Esophagus muscularis mucosa (tissue), 4 donors: ENCODE results near the gene EDA. TPM values are rescaled to one million over a fixed set of nuclear protein-coding genes. Genes with fewer than 3 reads are reported as not detected.

Experiments
- DNase-seq: peaks from one replicate; pipeline ENCODE4 v3.0.0-alpha.2; 2017; ENCODE audit errors: extremely low spot score
- H3K27ac ChIP-seq, 4 donors: fragments of 200-600 bp; sonication (generic); replicated peaks in 1 of 4; 1 replicate in 3 of 4; 2 replicates in 1 of 4; pipeline ENCODE4 v1.5.1; 2016 to 2019; ENCODE audit warnings: mild to moderate bottlenecking in 1 of 4
- H3K27me3 ChIP-seq, 4 donors: fragments of 200-600 bp; sonication (generic); one replicate each; pipeline versions ENCODE4 v1.5.1 to v1.6.0; 2016 to 2019
- H3K36me3 ChIP-seq, 4 donors: fragments of 200-600 bp; sonication (generic); one replicate each; pipeline ENCODE4 v1.5.1; 2016 to 2019
- H3K4me1 ChIP-seq, 4 donors: fragments of 200-600 bp; sonication (generic); one replicate each; pipeline ENCODE4 v1.5.1; 2016 to 2019
- H3K4me3 ChIP-seq, 4 donors: fragments of 200-600 bp; sonication (generic); 1 replicate in 2 of 4; 2 replicates in 2 of 4; pipeline ENCODE4 v1.5.1; 2016 to 2019; ENCODE audit warnings: mild to moderate bottlenecking in 4 of 4, moderate library complexity in 1 of 4
- H3K9me3 ChIP-seq, 4 donors: fragments of 200-600 bp; sonication (generic); 1 replicate in 3 of 4; 2 replicates in 1 of 4; pipeline ENCODE4 v1.5.1; 2016 to 2019
- EP300 ChIP-seq: sonication (generic); formaldehyde crosslinking; IDR thresholded peaks from one replicate; pipeline ENCODE4 v1.6.1; 2017; ENCODE audit warnings: antibody characterized with exemption
- POLR2A ChIP-seq: fragments of 450-650 bp; IDR thresholded peaks from one replicate; pipeline ENCODE4 v1.6.1; 2017; ENCODE audit warnings: antibody characterized with exemption, moderate library complexity, mild to moderate bottlenecking, low read depth
- POLR2AphosphoS5 ChIP-seq, 2 donors: sonication (generic); formaldehyde crosslinking; IDR thresholded peaks; one replicate each; pipeline ENCODE4 v1.6.1; 2017; ENCODE audit warnings: antibody characterized with exemption in 2 of 2
- WGBS: methylation state at CpG from one replicate; pipeline ENCODE4 v1.1.5; 2018; 5-methylcytosine and 5-hydroxymethylcytosine counted together
- intact Hi-C: fragments of 100-400 bp; cut with DNase I; formaldehyde crosslinking; loops from one replicate; pipeline ENCODE4 v1.15.1; 2023
- total RNA-seq, 4 donors: library from RNA; depleted of rRNA; stranded (reverse); fragments of >200 nt; gene quantifications; one replicate each; pipeline versions ENCODE4 v1.1.0 to v1.2.1, GENCODE V29; 2016
- TF ChIP-seq, protein P1 (sequence below), 3 experiments: fragments of 200-600 bp in 2 of 3; fragments of 450-650 bp in 1 of 3; sonication (generic) in 2 of 3; IDR thresholded peaks; one replicate each; pipeline ENCODE4 v1.5.1; 2017 to 2019; ENCODE audit warnings: antibody characterized with exemption in 3 of 3, mild to moderate bottlenecking in 2 of 3, moderate library complexity in 1 of 3

Gene EDA
- total RNA-seq, 4 donors from 2014 or later: 4.3 to 10.9 (median 6.3) TPM

DNA sequence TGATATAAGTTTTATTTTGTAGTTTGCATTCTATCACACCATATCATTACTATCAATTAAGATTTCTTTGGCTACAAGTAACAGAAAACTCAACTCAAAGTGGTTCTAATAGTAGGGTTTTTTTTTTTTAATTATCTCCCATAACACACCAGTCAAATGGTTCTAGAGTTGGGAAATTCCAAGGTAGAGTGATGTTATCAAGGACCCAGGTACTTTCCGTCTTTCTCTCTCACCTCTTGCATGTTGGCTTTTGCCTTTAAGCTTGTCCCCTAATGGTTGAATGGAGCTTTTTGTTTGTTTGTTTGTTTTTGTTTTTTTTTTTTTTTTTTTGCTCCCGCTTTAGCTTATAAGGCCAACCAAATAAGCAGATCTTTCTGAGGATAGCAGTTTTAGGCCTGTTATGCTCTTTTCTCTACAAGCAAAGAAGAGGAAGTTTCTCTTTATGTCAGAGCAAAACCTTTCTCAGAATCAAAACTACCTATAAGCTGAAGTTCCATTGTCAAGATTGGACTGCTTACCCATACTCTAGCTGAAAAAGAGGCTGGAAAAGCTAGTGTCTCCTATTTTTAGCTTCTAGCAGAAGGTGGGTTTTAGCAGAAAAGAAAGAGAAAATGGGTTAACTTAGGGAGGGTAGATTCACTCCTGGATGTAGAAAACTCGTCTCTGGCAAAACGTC is 177.5 kb downstream of the EDA start:
- no peak overlapping the region for H3K27ac ChIP-seq
- H3K4me3 ChIP-seq: no peak overlapping the region
- WGBS: 78% methylated on average over 4 of the region's 4 CpGs
- no peaks in the 10 kb centered on the region for H3K4me1 ChIP-seq
- TF ChIP-seq POLR2AphosphoS5 (IDR thresholded peaks at IDR 0.05): no peak
- TF ChIP-seq, protein P1, sequence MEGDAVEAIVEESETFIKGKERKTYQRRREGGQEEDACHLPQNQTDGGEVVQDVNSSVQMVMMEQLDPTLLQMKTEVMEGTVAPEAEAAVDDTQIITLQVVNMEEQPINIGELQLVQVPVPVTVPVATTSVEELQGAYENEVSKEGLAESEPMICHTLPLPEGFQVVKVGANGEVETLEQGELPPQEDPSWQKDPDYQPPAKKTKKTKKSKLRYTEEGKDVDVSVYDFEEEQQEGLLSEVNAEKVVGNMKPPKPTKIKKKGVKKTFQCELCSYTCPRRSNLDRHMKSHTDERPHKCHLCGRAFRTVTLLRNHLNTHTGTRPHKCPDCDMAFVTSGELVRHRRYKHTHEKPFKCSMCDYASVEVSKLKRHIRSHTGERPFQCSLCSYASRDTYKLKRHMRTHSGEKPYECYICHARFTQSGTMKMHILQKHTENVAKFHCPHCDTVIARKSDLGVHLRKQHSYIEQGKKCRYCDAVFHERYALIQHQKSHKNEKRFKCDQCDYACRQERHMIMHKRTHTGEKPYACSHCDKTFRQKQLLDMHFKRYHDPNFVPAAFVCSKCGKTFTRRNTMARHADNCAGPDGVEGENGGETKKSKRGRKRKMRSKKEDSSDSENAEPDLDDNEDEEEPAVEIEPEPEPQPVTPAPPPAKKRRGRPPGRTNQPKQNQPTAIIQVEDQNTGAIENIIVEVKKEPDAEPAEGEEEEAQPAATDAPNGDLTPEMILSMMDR (IDR thresholded peaks at IDR 0.05): no peak
- TF ChIP-seq EP300: no peak
- TF ChIP-seq POLR2A: no peak
- H3K27me3 ChIP-seq: no peaks in the 10 kb centered on the region
- no peaks in the 10 kb centered on the region for H3K36me3 ChIP-seq
- DNase-seq: no peak
- no peaks in the 10 kb centered on the region for H3K9me3 ChIP-seq
- intact Hi-C loops: no loop called here

DNA sequence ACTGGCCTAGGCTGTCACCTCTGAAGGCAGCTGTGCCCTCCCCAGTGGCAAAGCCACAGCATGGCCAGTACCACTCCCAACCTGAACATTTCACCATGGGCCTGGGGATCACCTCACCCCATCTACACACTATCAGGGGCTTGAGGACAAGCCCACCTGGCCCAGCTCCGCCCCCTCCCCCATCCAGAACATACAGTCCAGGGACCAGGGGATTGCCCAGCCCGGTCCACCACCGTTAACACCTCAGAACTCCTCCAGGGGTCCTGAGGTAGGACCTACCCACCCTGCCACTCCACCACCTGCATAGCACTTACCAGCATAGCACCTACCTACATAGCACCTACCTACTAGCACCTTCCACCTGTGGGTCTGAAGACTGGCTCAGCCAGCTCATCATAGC is 179.8 kb downstream of the EDA start:
- no peak for DNase-seq
- no peak overlapping the region for H3K4me3 ChIP-seq
- 100% methylated on average over 3 of the region's 3 CpGs for WGBS
- H3K4me1 ChIP-seq: no peaks in the 10 kb centered on the region
- H3K27ac ChIP-seq: no peak overlapping the region
- TF ChIP-seq POLR2A (no peak), EP300 (no peak), POLR2AphosphoS5 (IDR thresholded peaks at IDR 0.05) (no peak)
- TF ChIP-seq, protein P1 (IDR thresholded peaks at IDR 0.05): no peak
- no peaks in the 10 kb centered on the region for H3K27me3 ChIP-seq
- intact Hi-C loops: no loop called here
- no peaks in the 10 kb centered on the region for H3K36me3 ChIP-seq
- no peaks in the 10 kb centered on the region for H3K9me3 ChIP-seq

DNA sequence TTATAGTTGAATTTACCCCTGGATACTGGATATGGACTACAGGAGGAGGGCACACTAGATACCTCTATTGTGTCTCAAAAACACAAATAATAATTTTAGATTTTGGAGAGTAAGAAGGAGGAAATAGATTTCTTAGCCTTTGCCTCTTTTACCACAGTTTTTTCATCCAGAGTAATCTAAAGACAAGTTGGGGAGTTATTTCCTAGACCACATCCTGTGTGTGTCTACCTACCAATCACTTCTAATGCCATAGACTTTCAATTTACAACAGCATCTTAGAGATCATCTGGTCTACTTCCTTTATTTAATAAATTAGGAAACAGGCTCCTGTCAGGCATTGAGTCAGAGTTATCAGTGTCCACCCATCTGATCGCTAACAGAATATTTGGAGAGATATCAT is 191.5 kb downstream of the EDA start:
- 44% methylated on average over 1 of the region's 1 CpG for WGBS
- no peaks in the 10 kb centered on the region for H3K9me3 ChIP-seq
- H3K27me3 ChIP-seq: no peaks in the 10 kb centered on the region
- intact Hi-C loops: no loop called here
- H3K27ac ChIP-seq: no peak overlapping the region
- DNase-seq: no peak
- no peaks in the 10 kb centered on the region for H3K4me1 ChIP-seq
- H3K36me3 ChIP-seq: no peaks in the 10 kb centered on the region
- TF ChIP-seq POLR2A (no peak), EP300 (no peak), POLR2AphosphoS5 (IDR thresholded peaks at IDR 0.05) (no peak)
- TF ChIP-seq, protein P1 (IDR thresholded peaks at IDR 0.05): no peak
- no peak overlapping the region for H3K4me3 ChIP-seq

DNA sequence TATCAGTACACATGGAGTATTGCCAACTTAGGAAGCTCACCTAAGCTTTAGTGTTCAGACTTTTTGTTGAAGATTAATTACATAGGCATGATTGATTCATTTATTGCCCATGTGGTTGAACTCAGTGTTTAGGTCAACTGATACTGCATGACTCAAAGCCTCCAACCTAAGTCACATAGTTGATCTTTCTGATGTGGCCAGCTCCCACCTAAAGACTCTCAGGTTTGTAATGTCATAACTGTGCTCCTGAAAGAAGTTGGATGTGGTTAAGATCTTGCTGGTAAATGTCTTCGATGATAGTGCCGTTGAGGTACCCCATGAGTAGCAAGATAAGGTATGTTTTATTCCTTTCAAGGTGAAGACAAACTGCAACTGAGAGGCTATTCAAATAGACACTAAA is 192.5 kb downstream of the EDA start:
- no peaks in the 10 kb centered on the region for H3K27me3 ChIP-seq
- no peaks in the 10 kb centered on the region for H3K9me3 ChIP-seq
- no peak overlapping the region for H3K4me3 ChIP-seq
- 80% methylated on average over 2 of the region's 2 CpGs for WGBS
- H3K36me3 ChIP-seq: no peaks in the 10 kb centered on the region
- H3K4me1 ChIP-seq: no peaks in the 10 kb centered on the region
- H3K27ac ChIP-seq: no peak overlapping the region
- DNase-seq: no peak
- intact Hi-C loops: no loop called here
- TF ChIP-seq POLR2AphosphoS5 (IDR thresholded peaks at IDR 0.05) (no peak), EP300 (no peak), POLR2A (no peak)
- TF ChIP-seq, protein P1 (IDR thresholded peaks at IDR 0.05): no peak

DNA sequence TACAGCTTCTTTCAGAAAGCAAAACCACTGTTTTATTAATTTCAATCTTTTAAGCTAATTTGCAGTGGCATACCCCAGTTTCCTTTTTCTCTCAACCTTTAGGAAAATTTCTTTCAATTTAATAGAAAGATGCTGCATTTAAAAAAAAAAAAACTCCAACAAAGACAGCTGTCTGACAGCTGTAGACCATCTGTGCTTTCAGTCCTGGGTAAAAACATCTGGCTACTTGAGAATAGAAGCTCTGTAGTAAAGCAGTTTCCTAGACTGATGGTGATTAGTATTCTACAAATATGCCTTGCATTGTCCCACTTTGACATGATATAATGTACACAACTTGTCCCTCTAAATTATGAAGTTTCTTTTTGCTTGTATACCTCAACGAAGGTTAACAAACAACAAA is 197.8 kb downstream of the EDA start:
- Histone ChIP-seq H3K4me1 (no peaks in the 10 kb centered on the region), H3K4me3 (no peak overlapping the region), H3K9me3 (no peaks in the 10 kb centered on the region), H3K27me3 (no peaks in the 10 kb centered on the region), H3K36me3 (no peaks in the 10 kb centered on the region), H3K27ac (no peak overlapping the region)
- intact Hi-C loops: no loop called here
- TF ChIP-seq, protein P1 (IDR thresholded peaks at IDR 0.05): no peak
- TF ChIP-seq POLR2AphosphoS5 (IDR thresholded peaks at IDR 0.05): no peak
- TF ChIP-seq EP300: no peak
- no peak for TF ChIP-seq POLR2A
- 60% methylated on average over 1 of the region's 1 CpG for WGBS
- no peak for DNase-seq
